Activated CD4-positive, alpha-beta T cell treated with anti-CD3 and anti-CD28 coated beads for 24 hours (primary cell): Measurements from ENCODE around the gene HOXC5.

Experiments
- DNase-seq, 2 donors: peaks; one replicate each; pipeline ENCODE4 v3.0.0-alpha.2; 2020; ENCODE audit warnings: low read depth in 2 of 2

Gene HOXC5

DNA sequence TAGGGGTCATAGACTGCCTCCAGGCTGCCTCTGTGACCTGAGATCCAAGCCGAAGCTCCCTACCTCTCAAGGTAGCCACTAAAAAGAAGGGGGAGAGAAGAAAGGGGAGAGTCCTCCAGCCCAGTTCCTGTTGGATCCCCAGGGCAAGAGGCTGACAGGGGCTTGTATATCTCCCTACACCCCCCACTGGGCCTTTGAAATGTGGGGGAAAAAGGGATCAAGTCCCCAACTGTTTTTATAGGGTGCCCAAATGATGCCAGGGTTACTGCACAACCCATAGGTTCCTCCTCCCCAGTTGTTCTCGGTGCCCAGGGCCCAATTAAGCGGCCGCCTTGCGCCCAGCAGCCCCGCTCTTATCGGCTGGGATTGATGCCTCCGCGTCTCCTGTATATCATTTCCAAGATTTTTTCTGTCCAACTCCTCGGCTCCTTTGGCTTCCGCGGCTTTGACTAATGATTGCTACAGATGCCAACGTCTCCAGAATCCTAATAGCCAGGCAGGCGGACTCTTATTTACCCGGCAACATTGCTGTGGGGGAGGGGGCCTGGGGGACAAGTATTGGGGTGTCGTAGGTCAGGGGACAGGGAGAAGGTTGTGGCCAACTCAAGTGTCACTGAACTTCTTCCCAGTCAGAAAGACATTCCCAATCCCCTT, 13.1 kb downstream of the HOXC5 start:
- DNase-seq, result no peak

DNA sequence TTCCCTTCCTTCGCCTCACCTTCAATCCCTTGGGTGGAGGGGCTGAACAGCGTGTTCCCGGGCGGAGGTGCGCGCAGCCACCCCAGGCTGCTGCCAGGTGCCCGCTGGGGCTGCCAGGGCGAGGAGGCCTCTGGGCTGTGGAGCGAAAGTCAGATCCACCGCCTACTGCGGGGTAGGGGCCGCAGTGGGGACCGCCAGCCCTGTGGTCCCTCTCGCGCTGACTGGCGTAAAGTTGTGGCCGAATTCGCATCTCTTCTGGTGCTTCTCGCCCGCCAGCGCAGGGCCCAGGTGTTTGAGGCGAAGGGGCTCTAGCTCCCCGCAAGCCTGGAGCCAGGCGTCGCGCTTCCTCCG, 13.9 kb downstream of the HOXC5 start:
- DNase-seq, result no peak

DNA sequence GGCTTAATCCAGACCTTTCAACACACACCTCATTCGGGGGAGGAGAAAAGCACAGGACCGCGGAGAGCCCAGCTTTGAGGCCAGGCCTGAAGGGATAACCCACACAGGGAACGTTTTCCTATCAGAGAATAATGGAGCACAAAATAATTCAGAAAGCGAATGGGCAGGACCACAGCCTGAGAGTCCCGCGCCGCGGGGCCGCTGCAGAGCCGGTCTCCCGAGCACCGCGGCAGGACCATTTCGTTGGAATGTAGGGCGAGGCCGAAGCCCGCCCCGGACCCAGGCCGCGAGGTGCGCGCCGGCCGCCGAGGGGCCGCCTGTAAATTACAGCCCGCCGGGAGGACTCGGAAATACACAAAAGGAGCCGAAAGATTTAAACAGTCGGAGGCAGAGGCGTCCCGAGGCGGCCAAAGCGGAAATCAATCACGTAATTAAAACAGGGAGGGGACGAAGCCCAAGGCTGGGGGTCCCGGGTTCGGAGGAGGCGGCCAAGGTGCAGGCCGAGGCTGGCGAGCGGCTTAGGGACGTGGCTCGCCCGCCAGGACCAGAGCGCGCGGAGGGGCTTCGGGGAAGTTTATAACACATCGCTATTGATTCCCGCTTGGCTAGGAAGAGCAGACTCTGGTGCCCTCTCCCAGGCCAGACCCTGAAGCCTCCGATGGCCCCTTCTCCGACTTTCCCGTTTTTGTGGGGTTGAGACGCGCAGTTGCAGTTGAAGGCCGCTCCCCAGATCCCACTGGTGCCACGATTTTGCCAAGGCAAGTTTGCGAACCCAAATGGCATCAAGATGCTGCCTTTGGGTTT, 14.5 kb downstream of the HOXC5 start:
- no peak for DNase-seq

GRCh38 chr12:54047964-54048303, 15.1 kb downstream of the HOXC5 start:
- DNase-seq, result no peak

GRCh38 chr12:54048406-54049093, 15.7 kb downstream of the HOXC5 start:
- no peak for DNase-seq

GRCh38 chr12:54049108-54049507, 16.3 kb downstream of the HOXC5 start:
- DNase-seq, result no peak

GRCh38 chr12:54050482-54050810, 17.6 kb downstream of the HOXC5 start:
- DNase-seq, result no peak

GRCh38 chr12:54051026-54051842, 18.4 kb downstream of the HOXC5 start:
- no peak for DNase-seq

DNA sequence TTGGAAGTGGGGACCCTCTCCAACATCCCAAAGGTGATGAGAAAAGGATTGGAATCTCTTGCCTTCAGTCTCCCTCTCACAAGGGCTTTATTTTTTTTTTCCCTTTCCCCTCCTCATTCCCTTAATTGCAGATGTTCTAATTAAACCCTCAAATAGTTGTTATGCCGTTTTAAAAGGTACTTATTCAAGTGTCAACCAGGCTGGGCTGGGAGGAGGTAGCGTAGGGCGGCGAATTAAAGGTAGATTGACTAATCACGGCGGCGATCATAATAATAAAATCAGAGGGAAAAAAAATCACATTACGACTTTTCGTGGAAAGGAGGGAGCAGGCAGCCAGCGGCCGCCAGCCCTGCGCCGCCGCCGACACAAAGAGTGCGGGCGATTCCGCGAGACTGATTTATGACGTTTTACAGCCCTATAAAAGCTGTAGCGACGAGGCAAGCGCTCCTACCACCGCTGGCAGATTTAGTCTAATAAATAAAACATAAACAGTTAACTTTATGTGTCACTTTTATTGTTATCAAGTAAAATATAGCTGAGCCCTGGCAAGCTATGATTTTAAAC, 19.1 kb downstream of the HOXC5 start:
- no peak for DNase-seq

- no peak for DNase-seq
Measured at GRCh38 chr12:54052438-54053002, 19.7 kb downstream of the HOXC5 start.

DNA sequence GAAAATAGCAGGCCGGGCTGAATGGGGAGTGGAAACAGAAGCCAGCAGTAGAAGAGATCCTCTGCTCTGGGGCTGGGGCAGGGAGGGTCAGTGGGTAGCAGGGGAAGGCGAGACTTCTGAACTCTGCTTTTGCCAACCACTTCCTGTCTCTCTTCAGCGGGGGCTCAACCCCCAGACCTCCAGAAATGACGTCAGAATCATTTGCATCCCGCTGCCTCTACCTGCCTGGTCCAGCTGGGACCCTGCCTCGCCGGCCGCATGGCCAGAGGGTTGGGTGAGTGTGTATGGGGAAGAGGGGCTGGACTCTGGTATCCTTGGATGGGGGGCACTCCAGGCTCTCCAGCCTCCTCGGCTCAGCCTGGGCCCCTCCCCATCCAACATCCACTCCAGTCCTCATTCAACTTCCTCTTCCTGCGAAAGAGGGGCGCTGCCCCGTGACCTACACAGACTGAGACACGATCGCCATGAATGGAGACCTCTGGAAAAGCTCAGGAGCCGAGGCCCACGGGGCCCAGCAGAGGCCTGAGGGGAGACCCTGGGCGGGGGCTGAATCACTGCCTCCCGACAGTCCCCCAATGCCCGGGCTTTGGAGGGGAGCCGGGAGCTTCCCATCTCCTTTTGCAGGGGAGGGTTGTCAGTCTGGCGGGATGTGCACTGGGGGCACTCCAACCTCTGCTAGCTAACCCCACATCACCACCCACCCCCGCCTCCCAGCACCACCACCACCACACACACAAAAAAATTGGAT, 20.3 kb downstream of the HOXC5 start:
- DNase-seq, result no peak

- no peak for DNase-seq
Measured at GRCh38 chr12:54053751-54054741, 21.2 kb downstream of the HOXC5 start, which contains the start of gene HOXC4. Gene HOXC4 (plus strand): TSS chr12:54053835. CDS start chr12:54053923, 88 bp downstream.

DNA sequence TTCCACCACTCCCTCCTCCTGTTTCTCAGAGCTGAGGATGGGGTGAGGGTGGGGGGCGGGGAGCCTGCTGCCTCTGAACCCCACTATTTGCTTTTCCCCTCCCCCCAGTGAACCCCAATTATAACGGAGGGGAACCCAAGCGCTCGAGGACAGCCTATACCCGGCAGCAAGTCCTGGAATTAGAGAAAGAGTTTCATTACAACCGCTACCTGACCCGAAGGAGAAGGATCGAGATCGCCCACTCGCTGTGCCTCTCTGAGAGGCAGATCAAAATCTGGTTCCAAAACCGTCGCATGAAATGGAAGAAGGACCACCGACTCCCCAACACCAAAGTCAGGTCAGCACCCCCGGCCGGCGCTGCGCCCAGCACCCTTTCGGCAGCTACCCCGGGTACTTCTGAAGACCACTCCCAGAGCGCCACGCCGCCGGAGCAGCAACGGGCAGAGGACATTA, 21.9 kb downstream of the HOXC5 start:
- no peak for DNase-seq

- DNase-seq, result no peak
Measured at GRCh38 chr12:54055552-54055951, 22.7 kb downstream of the HOXC5 start.

DNA sequence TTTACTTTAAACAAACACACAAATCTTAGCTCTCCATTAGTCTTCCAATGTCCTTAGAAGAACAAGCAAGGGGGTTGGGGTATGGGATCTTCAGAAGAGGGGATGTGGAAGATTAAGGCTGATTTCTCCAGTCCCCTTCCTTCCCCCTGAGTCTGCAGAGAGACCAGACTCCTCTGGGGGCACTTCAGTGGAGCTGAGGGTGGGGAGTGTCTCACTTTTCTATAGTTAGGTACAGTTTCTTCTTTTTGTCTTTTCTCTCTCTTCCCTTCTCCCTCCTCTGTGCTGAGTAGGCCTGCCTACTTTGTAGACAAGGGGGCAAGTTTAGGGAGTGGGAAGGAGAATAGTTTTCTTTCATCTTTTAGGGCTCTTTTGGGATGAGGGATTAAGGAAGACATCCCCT, 23.3 kb downstream of the HOXC5 start:
- DNase-seq, result no peak

- DNase-seq, result no peak
Measured at GRCh38 chr12:54058128-54058768, 25.4 kb downstream of the HOXC5 start.

- no peak for DNase-seq
Measured at GRCh38 chr12:54059668-54060067, 26.8 kb downstream of the HOXC5 start.

DNA sequence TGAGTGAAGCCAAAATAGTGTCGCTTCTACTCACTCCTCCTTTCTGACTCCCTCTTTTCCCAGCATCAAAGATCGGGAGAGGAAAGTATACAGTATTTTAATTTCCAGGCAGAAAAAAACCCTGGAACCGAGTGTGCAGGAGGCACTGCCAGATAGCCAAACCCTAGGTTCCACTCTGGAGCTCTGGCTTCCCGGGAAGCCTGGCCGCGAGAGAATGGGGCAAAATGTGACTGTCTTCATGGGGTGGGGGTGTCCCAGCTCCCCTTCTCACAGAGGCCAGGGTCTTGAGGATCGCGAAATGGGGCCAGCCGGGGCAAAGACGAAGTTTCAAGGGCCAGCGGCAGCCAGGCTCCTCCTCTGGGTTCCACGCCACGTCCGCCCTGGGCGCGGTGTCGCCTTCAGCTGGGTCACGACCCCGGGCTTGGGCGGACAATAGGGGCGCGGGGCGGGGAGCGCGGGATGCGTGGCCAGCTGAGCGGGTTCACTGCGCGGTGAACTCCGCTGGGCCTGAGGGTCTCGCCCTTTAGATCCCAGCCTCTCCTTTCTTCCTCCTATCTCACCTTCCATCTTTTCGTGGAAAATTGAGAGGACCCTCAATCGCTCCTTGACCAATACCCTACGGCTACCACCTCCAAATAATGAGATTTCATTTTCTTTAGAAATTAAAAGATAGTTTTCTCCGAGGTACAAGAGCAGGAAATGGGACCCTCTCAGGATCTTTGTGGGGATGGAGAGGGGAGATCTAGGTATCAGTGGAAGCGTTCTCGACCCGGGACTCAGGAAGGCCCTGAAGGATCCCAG, 27.5 kb downstream of the HOXC5 start:
- no peak for DNase-seq
